Tibial nerve (tissue), 4 donors: Measurements from ENCODE around the gene IRF2BPL.

ENCODE experiments used
- EP300 ChIP-seq, 2 donors: sonication (generic); formaldehyde crosslinking; IDR thresholded peaks; one replicate each; pipeline ENCODE4 v1.6.1; 2017; ENCODE audit warnings: antibody characterized with exemption in 2 of 2, mild to moderate bottlenecking in 1 of 2
- POLR2A ChIP-seq, 2 donors: fragments of 450-650 bp; IDR thresholded peaks; one replicate each; pipeline ENCODE4 v1.6.1; 2017; ENCODE audit warnings: antibody characterized with exemption in 2 of 2, mild to moderate bottlenecking in 2 of 2, moderate library complexity in 2 of 2
- TF ChIP-seq, protein P1 (sequence below), 5 experiments: fragments of 200-600 bp in 3 of 5; fragments of 450-650 bp in 2 of 5; sonication (generic) in 3 of 5; IDR thresholded peaks; one replicate each; pipeline ENCODE4 v1.5.1; 2016 to 2019; ENCODE audit warnings: antibody characterized with exemption in 5 of 5, mild to moderate bottlenecking in 3 of 5, moderate library complexity in 2 of 5

DNA sequence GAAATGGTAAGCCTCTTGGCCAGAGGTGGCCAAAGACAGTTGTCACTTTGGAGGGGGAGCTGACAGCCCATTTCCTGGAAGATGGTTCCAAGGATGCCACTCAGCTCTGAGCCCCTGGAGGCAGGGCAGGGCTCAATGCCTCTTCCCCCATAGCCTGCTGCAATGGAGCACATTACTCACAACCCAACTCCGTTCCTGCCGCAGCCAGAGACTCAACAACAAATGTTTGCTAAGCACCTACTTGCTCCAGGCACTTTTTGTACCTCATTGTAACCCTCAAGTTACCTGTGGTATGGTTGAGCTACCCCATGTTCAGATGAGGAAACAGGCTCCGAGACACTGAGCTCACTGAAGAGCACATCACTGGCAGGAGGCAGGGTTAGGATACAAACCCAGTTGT lies 19.5 kb downstream of the IRF2BPL start:
- TF ChIP-seq EP300 (IDR thresholded peaks at IDR 0.05) (no peak), POLR2A (IDR thresholded peaks at IDR 0.05) (no peak)
- TF ChIP-seq, protein P1, sequence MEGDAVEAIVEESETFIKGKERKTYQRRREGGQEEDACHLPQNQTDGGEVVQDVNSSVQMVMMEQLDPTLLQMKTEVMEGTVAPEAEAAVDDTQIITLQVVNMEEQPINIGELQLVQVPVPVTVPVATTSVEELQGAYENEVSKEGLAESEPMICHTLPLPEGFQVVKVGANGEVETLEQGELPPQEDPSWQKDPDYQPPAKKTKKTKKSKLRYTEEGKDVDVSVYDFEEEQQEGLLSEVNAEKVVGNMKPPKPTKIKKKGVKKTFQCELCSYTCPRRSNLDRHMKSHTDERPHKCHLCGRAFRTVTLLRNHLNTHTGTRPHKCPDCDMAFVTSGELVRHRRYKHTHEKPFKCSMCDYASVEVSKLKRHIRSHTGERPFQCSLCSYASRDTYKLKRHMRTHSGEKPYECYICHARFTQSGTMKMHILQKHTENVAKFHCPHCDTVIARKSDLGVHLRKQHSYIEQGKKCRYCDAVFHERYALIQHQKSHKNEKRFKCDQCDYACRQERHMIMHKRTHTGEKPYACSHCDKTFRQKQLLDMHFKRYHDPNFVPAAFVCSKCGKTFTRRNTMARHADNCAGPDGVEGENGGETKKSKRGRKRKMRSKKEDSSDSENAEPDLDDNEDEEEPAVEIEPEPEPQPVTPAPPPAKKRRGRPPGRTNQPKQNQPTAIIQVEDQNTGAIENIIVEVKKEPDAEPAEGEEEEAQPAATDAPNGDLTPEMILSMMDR (IDR thresholded peaks at IDR 0.05), result no peak
